ENCODE measurements around the gene SGK1. TPM values are rescaled to one million over a fixed set of nuclear protein-coding genes. Genes with fewer than 3 reads are reported as not detected.
"Not testable (repeated sequence)": the region's sequence is repeated elsewhere in the genome, so short reads cannot be mapped to it uniquely, and the experiment has no call there.

SGK1 gene
- total RNA-seq, 6 experiments from 2014 or later = 75.4 to 117 (median 104) TPM

DNA sequence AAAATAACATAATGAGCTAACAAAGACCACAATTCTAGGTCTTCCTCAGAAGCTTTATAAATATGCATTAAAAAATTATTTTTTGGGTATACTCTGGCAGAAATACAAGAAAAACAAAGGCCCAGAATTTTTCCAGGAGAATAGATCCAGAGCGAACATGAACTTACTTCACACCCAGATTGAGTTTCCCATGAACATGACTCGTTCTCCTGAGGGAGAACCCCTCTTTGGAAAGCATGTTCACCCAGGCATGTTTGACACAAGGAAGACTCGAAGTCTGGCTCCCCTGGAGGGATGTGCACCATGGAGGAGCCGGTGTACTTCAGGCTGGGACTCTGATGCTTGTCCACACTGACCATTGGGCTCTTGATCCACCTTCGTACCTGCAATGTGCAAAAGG is 56.1 kb downstream of the SGK1 start:
- H3K27ac Mint-ChIP-seq = no peak overlapping the region
- H3K9me3 Mint-ChIP-seq = no peaks in the 10 kb centered on the region
- H3K4me3 Mint-ChIP-seq = no peak overlapping the region
- H3K27me3 Mint-ChIP-seq (ENCODE audit: insufficient read depth) = no peaks in the 10 kb centered on the region
- no peak for DNase-seq
- no peaks in the 10 kb centered on the region for H3K36me3 Mint-ChIP-seq (ENCODE audit: low read depth)
- TF ChIP-seq, protein P1, sequence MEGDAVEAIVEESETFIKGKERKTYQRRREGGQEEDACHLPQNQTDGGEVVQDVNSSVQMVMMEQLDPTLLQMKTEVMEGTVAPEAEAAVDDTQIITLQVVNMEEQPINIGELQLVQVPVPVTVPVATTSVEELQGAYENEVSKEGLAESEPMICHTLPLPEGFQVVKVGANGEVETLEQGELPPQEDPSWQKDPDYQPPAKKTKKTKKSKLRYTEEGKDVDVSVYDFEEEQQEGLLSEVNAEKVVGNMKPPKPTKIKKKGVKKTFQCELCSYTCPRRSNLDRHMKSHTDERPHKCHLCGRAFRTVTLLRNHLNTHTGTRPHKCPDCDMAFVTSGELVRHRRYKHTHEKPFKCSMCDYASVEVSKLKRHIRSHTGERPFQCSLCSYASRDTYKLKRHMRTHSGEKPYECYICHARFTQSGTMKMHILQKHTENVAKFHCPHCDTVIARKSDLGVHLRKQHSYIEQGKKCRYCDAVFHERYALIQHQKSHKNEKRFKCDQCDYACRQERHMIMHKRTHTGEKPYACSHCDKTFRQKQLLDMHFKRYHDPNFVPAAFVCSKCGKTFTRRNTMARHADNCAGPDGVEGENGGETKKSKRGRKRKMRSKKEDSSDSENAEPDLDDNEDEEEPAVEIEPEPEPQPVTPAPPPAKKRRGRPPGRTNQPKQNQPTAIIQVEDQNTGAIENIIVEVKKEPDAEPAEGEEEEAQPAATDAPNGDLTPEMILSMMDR (IDR thresholded peaks at IDR 0.05) = no peak
- no peaks in the 10 kb centered on the region; the same call in 1 of the 2 replicates for H3K4me1 Mint-ChIP-seq (ENCODE audit: low read depth)

DNA sequence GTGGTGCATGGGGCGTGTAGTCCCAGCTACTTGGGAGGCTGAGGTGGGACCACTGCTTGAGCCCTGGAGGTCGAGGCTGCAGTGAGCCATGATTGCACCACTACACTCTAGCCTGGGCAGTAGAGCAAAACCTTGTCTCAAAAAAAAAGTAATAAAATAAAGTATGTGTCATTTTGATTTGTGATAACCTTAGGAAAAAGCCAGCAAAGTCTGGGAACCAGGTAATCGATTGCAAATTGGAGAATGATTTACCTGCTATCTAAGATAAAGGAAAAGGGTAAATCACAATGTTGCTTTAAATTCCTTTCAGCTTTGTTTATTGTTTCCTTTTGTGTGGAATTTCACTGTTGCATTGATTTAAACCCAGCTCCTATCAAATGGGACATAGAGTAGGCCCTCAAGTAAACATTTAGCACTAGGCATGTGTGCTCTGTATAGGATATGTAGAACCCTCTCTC is 59.0 kb downstream of the SGK1 start:
- Mint-ChIP-seq H3K27ac (no peak overlapping the region), H3K4me1 (ENCODE audit: low read depth) (peaks cover 7% of the 10 kb centered on the region), H3K9me3 (no peaks in the 10 kb centered on the region), H3K4me3 (no peak overlapping the region), H3K36me3 (ENCODE audit: low read depth) (no peaks in the 10 kb centered on the region), H3K27me3 (ENCODE audit: insufficient read depth) (no peaks in the 10 kb centered on the region)
- no peak for DNase-seq
- TF ChIP-seq, protein P1 (IDR thresholded peaks at IDR 0.05) = no peak

DNA sequence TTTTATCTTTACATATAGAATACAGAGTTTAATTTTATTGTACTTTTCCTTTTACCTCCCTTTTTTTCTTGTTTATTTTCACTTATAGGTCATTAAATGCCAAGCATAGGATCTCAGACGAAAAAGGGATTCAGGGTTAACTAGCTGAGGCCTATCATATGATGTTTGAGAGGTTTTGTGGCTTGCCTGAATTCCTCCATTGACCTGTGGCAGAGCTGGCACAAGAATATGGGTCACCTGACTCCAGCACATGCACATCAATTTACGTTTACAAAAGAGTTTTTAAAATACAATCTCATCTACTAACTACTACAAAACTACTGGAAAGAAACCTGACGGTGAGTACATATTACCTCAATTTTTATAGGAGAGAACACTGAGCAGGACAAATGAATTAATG is 60.4 kb downstream of the SGK1 start:
- H3K9me3 Mint-ChIP-seq = no peaks in the 10 kb centered on the region
- no peak overlapping the region for H3K27ac Mint-ChIP-seq
- DNase-seq = no peak
- H3K4me3 Mint-ChIP-seq = no peak overlapping the region
- no peaks in the 10 kb centered on the region for H3K27me3 Mint-ChIP-seq (ENCODE audit: insufficient read depth)
- H3K36me3 Mint-ChIP-seq (ENCODE audit: low read depth) = no peaks in the 10 kb centered on the region
- TF ChIP-seq, protein P1 (IDR thresholded peaks at IDR 0.05) = no peak
- peaks cover 13% of the 10 kb centered on the region for H3K4me1 Mint-ChIP-seq (ENCODE audit: low read depth)

DNA sequence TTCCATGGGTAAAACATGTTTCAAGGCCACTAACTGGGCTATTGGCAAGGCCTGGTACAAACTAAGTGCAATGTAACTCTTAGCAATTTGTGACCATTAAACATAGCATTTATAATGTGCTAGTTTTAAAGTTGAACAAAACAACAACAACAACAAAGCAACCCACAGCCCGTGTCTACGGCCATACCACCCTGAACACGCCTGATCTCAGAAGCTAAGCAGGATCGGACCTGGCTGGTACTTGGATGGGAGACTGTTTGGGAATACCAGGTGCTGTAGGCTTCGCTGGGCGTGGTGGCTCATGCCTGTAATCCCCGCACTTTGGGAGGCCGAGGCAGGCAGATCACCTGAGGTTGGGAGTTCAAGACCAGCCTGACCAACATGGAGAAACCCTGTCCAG is 61.0 kb downstream of the SGK1 start:
- DNase-seq = no peak
- Mint-ChIP-seq H3K9me3 (no peaks in the 10 kb centered on the region), H3K4me3 (no peak overlapping the region), H3K36me3 (ENCODE audit: low read depth) (no peaks in the 10 kb centered on the region), H3K27ac (no peak overlapping the region), H3K4me1 (ENCODE audit: low read depth) (peaks cover 13% of the 10 kb centered on the region), H3K27me3 (ENCODE audit: insufficient read depth) (no peaks in the 10 kb centered on the region)
- TF ChIP-seq, protein P1 (IDR thresholded peaks at IDR 0.05) = no peak

DNA sequence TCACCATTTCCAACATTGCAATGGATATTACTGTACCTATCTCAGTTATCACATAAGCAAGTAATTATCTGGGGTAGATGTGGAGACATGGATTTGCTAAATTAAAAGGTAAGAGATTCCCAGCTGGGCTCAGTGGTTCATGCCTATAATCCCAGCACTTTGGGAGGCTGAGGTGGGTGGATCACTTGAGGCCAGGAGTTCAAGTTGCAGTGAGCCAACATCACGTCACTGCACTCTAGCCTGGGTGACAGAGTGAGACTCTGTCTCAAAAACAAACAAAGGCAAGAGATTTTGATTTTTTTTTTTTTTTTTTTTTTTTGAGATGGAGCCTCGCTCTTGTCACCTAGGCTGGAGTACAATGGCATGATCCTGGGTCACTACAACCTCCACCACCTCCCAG is 62.6 kb downstream of the SGK1 start:
- not testable (repeated sequence) for H3K9me3 Mint-ChIP-seq; H3K4me3 Mint-ChIP-seq; H3K36me3 Mint-ChIP-seq (ENCODE audit: low read depth); DNase-seq; H3K27ac Mint-ChIP-seq; H3K27me3 Mint-ChIP-seq (ENCODE audit: insufficient read depth)
- peaks cover 15% of the 10 kb centered on the region for H3K4me1 Mint-ChIP-seq (ENCODE audit: low read depth)

DNA sequence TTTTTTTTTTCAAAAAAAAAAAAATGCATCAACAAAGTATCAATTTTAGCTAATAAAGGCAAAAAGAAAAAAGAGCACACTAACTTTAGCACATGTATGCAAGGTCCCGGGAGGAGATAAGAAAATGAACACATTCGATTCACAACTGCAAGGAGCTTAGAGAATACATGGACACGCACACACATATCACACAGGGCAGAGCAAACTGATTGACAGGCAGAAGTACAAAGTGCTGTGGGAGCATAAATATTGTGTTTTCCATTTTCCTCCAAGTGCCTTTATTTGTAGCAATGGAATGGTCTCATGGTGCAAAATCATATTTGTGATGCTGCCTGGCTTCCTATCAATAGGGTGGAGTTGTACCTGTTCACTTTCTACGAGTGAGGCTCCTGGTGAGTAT is 63.8 kb downstream of the SGK1 start:
- no peak for DNase-seq
- TF ChIP-seq, protein P1 (IDR thresholded peaks at IDR 0.05) = no peak
- Mint-ChIP-seq H3K4me1 (ENCODE audit: low read depth) (peaks cover 22% of the 10 kb centered on the region), H3K9me3 (no peaks in the 10 kb centered on the region), H3K27me3 (ENCODE audit: insufficient read depth) (no peaks in the 10 kb centered on the region), H3K4me3 (no peak overlapping the region), H3K27ac (no peak overlapping the region; the same call in 1 of the 2 replicates), H3K36me3 (ENCODE audit: low read depth) (no peaks in the 10 kb centered on the region)
